ENCODE measurements around the gene SHH.

The SHH gene

GRCh38 chr7:155813546-155814315 lies 1.5 kb upstream of the SHH start:
- Histone ChIP-seq H3K79me2 (ENCODE audit: control insufficient read depth, insufficient read depth, low read length) (no peaks in the 10 kb centered on the region), H2BK15ac (replicated peaks; ENCODE audit: low read depth) (no peak overlapping the region), H3K27ac (ENCODE audit: low read depth, low read length) (no peak overlapping the region), H2AK5ac (ENCODE audit: low read length) (no peak overlapping the region), H3K36me3 (ENCODE audit: control insufficient read depth, insufficient read depth, low read length) (no peaks in the 10 kb centered on the region), H3K4me2 (ENCODE audit: low read length) (no peak overlapping the region), H2BK120ac (ENCODE audit: low read depth, low read length) (no peak overlapping the region), H3K4me3 (ENCODE audit: low read length) (no peak overlapping the region), H3K56ac (ENCODE audit: low read length) (no peak overlapping the region), H3K79me1 (ENCODE audit: low read length) (no peaks in the 10 kb centered on the region), H3K18ac (ENCODE audit: low read length) (no peak overlapping the region), H3K4me1 (ENCODE audit: control insufficient read depth, low read depth, low read length) (no peaks in the 10 kb centered on the region), H3K4ac (ENCODE audit: low read depth, low read length) (no peak overlapping the region), H3K27me3 (ENCODE audit: insufficient read depth, low read length, poor library complexity) (peaks cover 52% of the 10 kb centered on the region), H4K5ac (ENCODE audit: low read length) (no peak overlapping the region), H4K8ac (ENCODE audit: low read depth, low read length) (no peak overlapping the region), H2BK5ac (ENCODE audit: low read length) (no peak overlapping the region), H3K9ac (ENCODE audit: low read length) (no peak overlapping the region), H3K23ac (ENCODE audit: low read length) (no peak overlapping the region)
- no peak for DNase-seq
- WGBS (ENCODE audit: extremely low coverage, insufficient coverage, low lambda C conversion rate), result no CpG with 5 or more reads among the region's 19 CpGs

- H3K18ac ChIP-seq (ENCODE audit: low read length), result no peak overlapping the region
- H3K4me2 ChIP-seq (ENCODE audit: low read length), result no peak overlapping the region
- no CpG with 5 or more reads among the region's 8 CpGs for WGBS (ENCODE audit: extremely low coverage, insufficient coverage, low lambda C conversion rate)
- H4K5ac ChIP-seq (ENCODE audit: low read length), result no peak overlapping the region
- no peak overlapping the region for H2BK5ac ChIP-seq (ENCODE audit: low read length)
- H3K4me1 ChIP-seq (ENCODE audit: control insufficient read depth, low read depth, low read length), result no peaks in the 10 kb centered on the region
- H3K27me3 ChIP-seq (ENCODE audit: insufficient read depth, low read length, poor library complexity), result peaks cover 52% of the 10 kb centered on the region
- H3K79me2 ChIP-seq (ENCODE audit: control insufficient read depth, insufficient read depth, low read length), result no peaks in the 10 kb centered on the region
- no peak overlapping the region for H3K56ac ChIP-seq (ENCODE audit: low read length)
- H3K9ac ChIP-seq (ENCODE audit: low read length), result no peak overlapping the region
- no peak overlapping the region for H2BK15ac ChIP-seq (replicated peaks; ENCODE audit: low read depth)
- H3K79me1 ChIP-seq (ENCODE audit: low read length), result no peaks in the 10 kb centered on the region
- no peak overlapping the region for H3K4ac ChIP-seq (ENCODE audit: low read depth, low read length)
- no peak overlapping the region for H3K23ac ChIP-seq (ENCODE audit: low read length)
- H2BK120ac ChIP-seq (ENCODE audit: low read depth, low read length), result no peak overlapping the region
- no peak overlapping the region for H3K27ac ChIP-seq (ENCODE audit: low read depth, low read length)
- H3K36me3 ChIP-seq (ENCODE audit: control insufficient read depth, insufficient read depth, low read length), result no peaks in the 10 kb centered on the region
- no peak overlapping the region for H4K8ac ChIP-seq (ENCODE audit: low read depth, low read length)
- DNase-seq, result no peak
- no peak overlapping the region for H3K4me3 ChIP-seq (ENCODE audit: low read length)
- H2AK5ac ChIP-seq (ENCODE audit: low read length), result no peak overlapping the region
These were observed 862 bp upstream of the SHH start for GRCh38 chr7:155813125-155813524.

- H4K5ac ChIP-seq (ENCODE audit: low read length), result no peak overlapping the region
These were observed 736 bp downstream of the SHH start for GRCh38 chr7:155811560-155811894.

GRCh38 chr7:155810770-155811559 lies 1.3 kb downstream of the SHH start:
- Histone ChIP-seq H2BK15ac (replicated peaks; ENCODE audit: low read depth) (no peak overlapping the region), H4K5ac (ENCODE audit: low read length) (no peak overlapping the region), H3K79me1 (ENCODE audit: low read length) (no peaks in the 10 kb centered on the region), H3K27me3 (ENCODE audit: insufficient read depth, low read length, poor library complexity) (peaks cover 56% of the 10 kb centered on the region), H2BK5ac (ENCODE audit: low read length) (no peak overlapping the region), H3K4me1 (ENCODE audit: control insufficient read depth, low read depth, low read length) (peaks cover 8% of the 10 kb centered on the region), H3K36me3 (ENCODE audit: control insufficient read depth, insufficient read depth, low read length) (no peaks in the 10 kb centered on the region), H3K4me3 (ENCODE audit: low read length) (no peak overlapping the region), H2AK5ac (ENCODE audit: low read length) (no peak overlapping the region), H3K56ac (ENCODE audit: low read length) (no peak overlapping the region), H2BK120ac (ENCODE audit: low read depth, low read length) (no peak overlapping the region), H3K4me2 (ENCODE audit: low read length) (no peak overlapping the region), H3K27ac (ENCODE audit: low read depth, low read length) (no peak overlapping the region), H3K18ac (ENCODE audit: low read length) (no peak overlapping the region), H4K8ac (ENCODE audit: low read depth, low read length) (no peak overlapping the region), H3K9ac (ENCODE audit: low read length) (no peak overlapping the region), H3K4ac (ENCODE audit: low read depth, low read length) (no peak overlapping the region), H3K23ac (ENCODE audit: low read length) (no peak overlapping the region), H3K79me2 (ENCODE audit: control insufficient read depth, insufficient read depth, low read length) (no peaks in the 10 kb centered on the region)
- DNase-seq, result no peak
- WGBS (ENCODE audit: extremely low coverage, insufficient coverage, low lambda C conversion rate), result no CpG with 5 or more reads among the region's 21 CpGs

More at GRCh38 chr7:155811560-155811894, 736 bp downstream of the SHH start:
- H3K4me3 ChIP-seq (ENCODE audit: low read length), result no peak overlapping the region
- no peaks in the 10 kb centered on the region for H3K79me1 ChIP-seq (ENCODE audit: low read length)
- no peak overlapping the region for H2BK5ac ChIP-seq (ENCODE audit: low read length)
- no peak overlapping the region for H3K27ac ChIP-seq (ENCODE audit: low read depth, low read length)
- H4K8ac ChIP-seq (ENCODE audit: low read depth, low read length), result no peak overlapping the region
- peak overlapping the region; percentile 29 for H3K4me2 ChIP-seq (ENCODE audit: low read length)
- no CpG with 5 or more reads among the region's 13 CpGs for WGBS (ENCODE audit: extremely low coverage, insufficient coverage, low lambda C conversion rate)
- H3K4ac ChIP-seq (ENCODE audit: low read depth, low read length), result no peak overlapping the region
- no peak overlapping the region for H3K18ac ChIP-seq (ENCODE audit: low read length)
- no peaks in the 10 kb centered on the region for H3K36me3 ChIP-seq (ENCODE audit: control insufficient read depth, insufficient read depth, low read length)
- H3K4me1 ChIP-seq (ENCODE audit: control insufficient read depth, low read depth, low read length), result peaks cover 6% of the 10 kb centered on the region
- H3K79me2 ChIP-seq (ENCODE audit: control insufficient read depth, insufficient read depth, low read length), result no peaks in the 10 kb centered on the region
- H2AK5ac ChIP-seq (ENCODE audit: low read length), result no peak overlapping the region
- no peak overlapping the region for H3K23ac ChIP-seq (ENCODE audit: low read length)
- peaks cover 52% of the 10 kb centered on the region for H3K27me3 ChIP-seq (ENCODE audit: insufficient read depth, low read length, poor library complexity)
- no peak overlapping the region for H3K9ac ChIP-seq (ENCODE audit: low read length)
- H2BK120ac ChIP-seq (ENCODE audit: low read depth, low read length), result no peak overlapping the region
- H2BK15ac ChIP-seq (replicated peaks; ENCODE audit: low read depth), result no peak overlapping the region
- no peak overlapping the region for H3K56ac ChIP-seq (ENCODE audit: low read length)
- peak; percentile 44 for DNase-seq

GRCh38 chr7:155809947-155810769 lies 2.1 kb downstream of the SHH start:
- H3K4me2 ChIP-seq (ENCODE audit: low read length), result peak overlapping the region; percentile 27
- H2BK15ac ChIP-seq (replicated peaks; ENCODE audit: low read depth), result no peak overlapping the region
- H3K36me3 ChIP-seq (ENCODE audit: control insufficient read depth, insufficient read depth, low read length), result no peaks in the 10 kb centered on the region
- H3K27ac ChIP-seq (ENCODE audit: low read depth, low read length), result no peak overlapping the region
- H2AK5ac ChIP-seq (ENCODE audit: low read length), result no peak overlapping the region
- H3K18ac ChIP-seq (ENCODE audit: low read length), result no peak overlapping the region
- H3K4me3 ChIP-seq (ENCODE audit: low read length), result no peak overlapping the region
- H2BK120ac ChIP-seq (ENCODE audit: low read depth, low read length), result no peak overlapping the region
- DNase-seq, result peak; percentile 41
- no peak overlapping the region for H2BK5ac ChIP-seq (ENCODE audit: low read length)
- peak overlapping the region; percentile 66 for H3K23ac ChIP-seq (ENCODE audit: low read length)
- H3K27me3 ChIP-seq (ENCODE audit: insufficient read depth, low read length, poor library complexity), result peaks cover 58% of the 10 kb centered on the region
- H3K9ac ChIP-seq (ENCODE audit: low read length), result no peak overlapping the region
- peak overlapping the region; percentile 49 for H3K56ac ChIP-seq (ENCODE audit: low read length)
- H3K79me1 ChIP-seq (ENCODE audit: low read length), result no peaks in the 10 kb centered on the region
- peaks cover 8% of the 10 kb centered on the region for H3K4me1 ChIP-seq (ENCODE audit: control insufficient read depth, low read depth, low read length)
- H4K8ac ChIP-seq (ENCODE audit: low read depth, low read length), result no peak overlapping the region
- no peak overlapping the region for H4K5ac ChIP-seq (ENCODE audit: low read length)
- H3K79me2 ChIP-seq (ENCODE audit: control insufficient read depth, insufficient read depth, low read length), result no peaks in the 10 kb centered on the region
- H3K4ac ChIP-seq (ENCODE audit: low read depth, low read length), result no peak overlapping the region
- WGBS (ENCODE audit: extremely low coverage, insufficient coverage, low lambda C conversion rate), result no CpG with 5 or more reads among the region's 69 CpGs

Data from mesendoderm (in vitro differentiated cells).